Measurements from ENCODE around the gene MBNL2. TPM values are rescaled to one million over a fixed set of nuclear protein-coding genes. Genes with fewer than 3 reads are reported as not detected.

Gene MBNL2
- total and polyA plus RNA-seq, 2 experiments from 2014 or later = 46.7 to 79.5 TPM

DNA sequence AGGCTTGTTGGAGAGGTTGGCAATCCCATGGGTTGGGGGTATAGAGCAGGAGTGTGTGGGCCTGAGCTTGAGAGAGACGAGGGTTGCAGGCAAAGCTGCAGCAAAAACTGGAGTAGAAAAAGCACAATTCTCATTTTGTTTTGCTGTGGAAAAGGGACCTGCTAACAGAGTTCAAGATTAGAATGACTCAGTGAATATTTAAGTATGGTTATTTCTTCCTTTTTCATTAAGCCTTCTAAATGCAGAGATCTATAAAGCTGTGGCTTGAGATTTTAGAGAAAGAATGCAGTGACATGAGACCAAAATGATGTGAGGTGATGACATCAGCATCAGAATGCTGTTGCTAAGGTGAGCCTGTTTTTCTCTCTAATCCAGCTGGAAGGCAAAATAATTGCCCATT lies 10.8 kb upstream of the MBNL2 start:
- H3K27ac ChIP-seq = no peak overlapping the region
- H3K9me3 ChIP-seq (ENCODE audit: low read depth) = no peaks in the 10 kb centered on the region
- no peaks in the 10 kb centered on the region for H3K9me2 ChIP-seq (ENCODE audit: insufficient read depth)
- no peak overlapping the region for H2AFZ ChIP-seq
- in situ Hi-C loops (cut with MboI) = loop anchor here (5.0 kb wide), 1 partner anchor 136 kb away; no protein-coding TSS in a partner anchor
- no peaks in the 10 kb centered on the region for H4K20me1 ChIP-seq (ENCODE audit: insufficient read depth)
- H3K4me2 ChIP-seq (ENCODE audit: unreplicated experiment) = no peak overlapping the region
- H3K9ac ChIP-seq = no peak overlapping the region
- TF ChIP-seq EZH2 (IDR thresholded peaks at IDR 0.05; ENCODE audit: insufficient read depth, poor library complexity, severe bottlenecking) = no peak
- TF ChIP-seq EZH2phosphoT487 (IDR thresholded peaks at IDR 0.05; ENCODE audit: insufficient read depth, low read depth) = no peak
- H3K4me3 ChIP-seq = no peak overlapping the region
- H3K27me3 ChIP-seq (replicated peaks; ENCODE audit: insufficient read depth) = no peaks in the 10 kb centered on the region
- whole genome bisulfite sequencing, 2 experiments (ENCODE audit: low coverage in 1 of 2, low lambda C conversion rate in 2 of 2, missing lambda C conversion rate in 2 of 2) = 82 to 97% methylated on average over 1 of the region's 1 CpG
- peaks cover under 1% of the 10 kb centered on the region; the same call in 1 of the 2 replicates for H3K4me1 ChIP-seq (ENCODE audit: insufficient read depth)
- no peaks in the 10 kb centered on the region for H3K79me2 ChIP-seq (ENCODE audit: insufficient read depth)
- no peaks in the 10 kb centered on the region for H3K36me3 ChIP-seq (ENCODE audit: low read depth)
- H3F3A ChIP-seq (ENCODE audit: insufficient read depth) = no peaks in the 10 kb centered on the region
- no peak for DNase-seq

DNA sequence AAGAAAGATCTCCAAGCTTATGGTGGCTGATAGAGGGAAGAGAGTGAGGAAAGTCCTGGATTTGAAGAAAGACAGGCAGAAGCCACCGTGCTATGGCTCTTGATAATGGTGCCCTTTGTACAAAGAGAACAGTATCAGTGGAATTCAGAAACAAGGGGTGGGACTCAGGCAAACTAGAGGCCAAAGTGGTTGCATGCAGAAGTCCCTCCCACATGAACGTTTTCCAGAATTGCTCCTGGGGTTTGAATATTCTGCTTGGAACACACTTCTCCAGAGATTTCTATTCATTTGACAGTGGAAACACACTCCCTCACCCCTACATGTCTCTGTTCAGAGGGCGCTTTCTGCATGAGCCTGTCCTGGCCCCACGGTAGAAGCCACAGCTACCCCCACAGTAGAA lies 10.1 kb upstream of the MBNL2 start:
- Histone ChIP-seq H3K9ac (no peak overlapping the region), H2AFZ (no peak overlapping the region), H3K27me3 (replicated peaks; ENCODE audit: insufficient read depth) (no peaks in the 10 kb centered on the region), H3K9me3 (ENCODE audit: low read depth) (no peaks in the 10 kb centered on the region), H3K4me3 (no peak overlapping the region), H4K20me1 (ENCODE audit: insufficient read depth) (no peaks in the 10 kb centered on the region), H3K4me2 (ENCODE audit: unreplicated experiment) (no peak overlapping the region), H3F3A (ENCODE audit: insufficient read depth) (no peaks in the 10 kb centered on the region), H3K36me3 (ENCODE audit: low read depth) (no peaks in the 10 kb centered on the region), H3K79me2 (ENCODE audit: insufficient read depth) (no peaks in the 10 kb centered on the region), H3K9me2 (ENCODE audit: insufficient read depth) (no peaks in the 10 kb centered on the region), H3K4me1 (ENCODE audit: insufficient read depth) (no peaks in the 10 kb centered on the region), H3K27ac (no peak overlapping the region)
- in situ Hi-C loops (cut with MboI) = loop anchor here (5.0 kb wide), 1 partner anchor 135 kb away; no protein-coding TSS in a partner anchor
- DNase-seq = no peak
- 57 to 68% methylated on average over 4 of the region's 4 CpGs for WGBS, 2 experiments (ENCODE audit: low coverage in 1 of 2, low lambda C conversion rate in 2 of 2, missing lambda C conversion rate in 2 of 2)
- TF ChIP-seq EZH2 (IDR thresholded peaks at IDR 0.05; ENCODE audit: insufficient read depth, poor library complexity, severe bottlenecking) (no peak), EZH2phosphoT487 (IDR thresholded peaks at IDR 0.05; ENCODE audit: insufficient read depth, low read depth) (no peak)

DNA sequence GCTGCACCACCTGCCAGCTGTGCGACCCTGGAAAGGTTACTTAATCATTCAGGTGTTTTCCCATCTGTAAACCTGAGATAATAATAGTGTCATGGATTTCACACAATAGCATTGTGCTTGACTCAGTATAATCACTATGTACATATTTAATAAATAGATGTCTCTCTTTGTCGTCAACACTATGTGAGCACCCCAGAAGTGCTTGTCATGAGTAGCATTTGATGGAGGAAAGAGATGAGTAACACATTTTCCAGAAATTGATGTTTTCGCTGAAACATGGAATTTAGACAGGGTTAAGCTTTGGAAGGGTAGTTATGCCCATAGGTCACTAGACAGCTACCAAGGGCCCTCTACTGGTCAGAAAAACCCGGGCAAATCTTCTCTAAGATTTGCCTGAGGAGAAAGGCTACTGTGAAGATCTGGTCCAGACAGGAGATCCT lies 9.5 kb upstream of the MBNL2 start:
- no peaks in the 10 kb centered on the region for H3K9me3 ChIP-seq (ENCODE audit: low read depth)
- no peak overlapping the region for H3K27ac ChIP-seq
- H3K4me1 ChIP-seq (ENCODE audit: insufficient read depth) = no peaks in the 10 kb centered on the region
- H3K9ac ChIP-seq = no peak overlapping the region
- in situ Hi-C loops (cut with MboI) = loop anchor here (5.0 kb wide), 1 partner anchor 135 kb away; no protein-coding TSS in a partner anchor
- no peaks in the 10 kb centered on the region for H3K9me2 ChIP-seq (ENCODE audit: insufficient read depth)
- no peaks in the 10 kb centered on the region for H3K27me3 ChIP-seq (replicated peaks; ENCODE audit: insufficient read depth)
- no peaks in the 10 kb centered on the region for H3K36me3 ChIP-seq (ENCODE audit: low read depth)
- no peak overlapping the region for H2AFZ ChIP-seq
- no peaks in the 10 kb centered on the region for H3K79me2 ChIP-seq (ENCODE audit: insufficient read depth)
- TF ChIP-seq EZH2phosphoT487 (IDR thresholded peaks at IDR 0.05; ENCODE audit: insufficient read depth, low read depth) = no peak
- no peak for TF ChIP-seq EZH2 (IDR thresholded peaks at IDR 0.05; ENCODE audit: insufficient read depth, poor library complexity, severe bottlenecking)
- H4K20me1 ChIP-seq (ENCODE audit: insufficient read depth) = no peaks in the 10 kb centered on the region
- peak; percentile 69 for DNase-seq
- no peak overlapping the region for H3K4me2 ChIP-seq (ENCODE audit: unreplicated experiment)
- H3F3A ChIP-seq (ENCODE audit: insufficient read depth) = no peaks in the 10 kb centered on the region
- H3K4me3 ChIP-seq = no peak overlapping the region
- WGBS, 2 experiments (ENCODE audit: low coverage in 1 of 2, low lambda C conversion rate in 2 of 2, missing lambda C conversion rate in 2 of 2) = 44 to 51% methylated on average over 4 of the region's 4 CpGs

DNA sequence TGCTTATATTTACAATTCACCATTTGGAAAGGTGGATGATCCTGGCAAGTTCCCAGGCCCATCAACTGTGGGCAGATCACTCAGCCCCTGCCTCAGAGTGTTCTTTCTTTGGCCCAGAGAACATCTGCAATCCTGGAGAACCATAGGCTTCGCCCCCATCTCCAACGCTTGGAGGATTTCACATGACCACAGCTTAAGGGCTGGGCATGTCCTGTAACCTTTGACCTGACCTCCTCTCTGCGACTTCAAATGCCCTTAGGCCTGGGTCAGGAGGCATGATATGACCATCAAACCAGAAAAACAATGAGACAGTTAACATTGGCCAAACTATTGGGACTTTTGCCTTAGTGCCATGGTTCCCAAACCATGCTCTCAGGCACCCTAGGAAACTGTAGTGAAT lies 7.2 kb upstream of the MBNL2 start:
- no peaks in the 10 kb centered on the region for H3K79me2 ChIP-seq (ENCODE audit: insufficient read depth)
- H2AFZ ChIP-seq = no peak overlapping the region
- H3K9me3 ChIP-seq (ENCODE audit: low read depth) = no peaks in the 10 kb centered on the region
- in situ Hi-C loops (cut with MboI) = loop anchor here (5.0 kb wide), 1 partner anchor 132 kb away; no protein-coding TSS in a partner anchor
- no peak for DNase-seq
- no peak for TF ChIP-seq EZH2 (IDR thresholded peaks at IDR 0.05; ENCODE audit: insufficient read depth, poor library complexity, severe bottlenecking)
- TF ChIP-seq EZH2phosphoT487 (IDR thresholded peaks at IDR 0.05; ENCODE audit: insufficient read depth, low read depth) = no peak
- H3K4me1 ChIP-seq (ENCODE audit: insufficient read depth) = no peaks in the 10 kb centered on the region
- no peak overlapping the region for H3K4me3 ChIP-seq
- no peak overlapping the region for H3K27ac ChIP-seq
- no peaks in the 10 kb centered on the region for H3K9me2 ChIP-seq (ENCODE audit: insufficient read depth)
- no peak overlapping the region for H3K9ac ChIP-seq
- H3K36me3 ChIP-seq (ENCODE audit: low read depth) = no peaks in the 10 kb centered on the region
- no peaks in the 10 kb centered on the region for H3F3A ChIP-seq (ENCODE audit: insufficient read depth)
- WGBS, 2 experiments (ENCODE audit: low coverage in 1 of 2, low lambda C conversion rate in 2 of 2, missing lambda C conversion rate in 2 of 2) = 92 to 96% methylated on average over 3 of the region's 3 CpGs
- no peak overlapping the region for H3K4me2 ChIP-seq (ENCODE audit: unreplicated experiment)
- H4K20me1 ChIP-seq (ENCODE audit: insufficient read depth) = no peaks in the 10 kb centered on the region
- H3K27me3 ChIP-seq (replicated peaks; ENCODE audit: insufficient read depth) = no peaks in the 10 kb centered on the region

DNA sequence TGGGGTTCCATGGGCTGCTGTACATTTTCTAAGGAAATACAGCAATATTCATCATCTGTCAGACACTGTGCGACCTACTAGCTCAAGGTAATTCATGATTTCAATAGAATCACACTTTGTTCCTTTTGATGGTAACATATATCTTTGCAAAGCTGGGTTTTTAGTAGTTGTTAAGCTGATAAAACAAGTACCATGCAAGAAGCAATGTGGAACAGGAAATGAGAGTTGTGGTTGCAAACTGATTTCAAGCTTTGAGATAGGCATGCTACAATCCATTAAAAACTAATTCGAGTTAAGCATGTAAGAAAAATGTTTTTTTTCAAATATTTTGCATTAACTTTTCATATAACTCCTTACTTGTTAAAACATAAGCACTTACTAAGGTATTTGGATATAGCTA lies 6.8 kb upstream of the MBNL2 start:
- in situ Hi-C loops (cut with MboI) = no loop called here
- Histone ChIP-seq H3K4me2 (ENCODE audit: unreplicated experiment) (no peak overlapping the region), H4K20me1 (ENCODE audit: insufficient read depth) (no peaks in the 10 kb centered on the region), H3K79me2 (ENCODE audit: insufficient read depth) (no peaks in the 10 kb centered on the region), H3F3A (ENCODE audit: insufficient read depth) (no peaks in the 10 kb centered on the region), H2AFZ (no peak overlapping the region), H3K4me3 (no peak overlapping the region), H3K9me3 (ENCODE audit: low read depth) (no peaks in the 10 kb centered on the region), H3K27ac (no peak overlapping the region), H3K36me3 (ENCODE audit: low read depth) (no peaks in the 10 kb centered on the region), H3K4me1 (ENCODE audit: insufficient read depth) (no peaks in the 10 kb centered on the region), H3K9ac (no peak overlapping the region), H3K27me3 (replicated peaks; ENCODE audit: insufficient read depth) (no peaks in the 10 kb centered on the region), H3K9me2 (ENCODE audit: insufficient read depth) (no peaks in the 10 kb centered on the region)
- DNase-seq = no peak
- 85 to 96% methylated on average over 2 of the region's 2 CpGs for WGBS, 2 experiments (ENCODE audit: low coverage in 1 of 2, low lambda C conversion rate in 2 of 2, missing lambda C conversion rate in 2 of 2)
- TF ChIP-seq EZH2 (IDR thresholded peaks at IDR 0.05; ENCODE audit: insufficient read depth, poor library complexity, severe bottlenecking) (no peak), EZH2phosphoT487 (IDR thresholded peaks at IDR 0.05; ENCODE audit: insufficient read depth, low read depth) (no peak)
